HTR-8/SVneo (cell line): ENCODE measurements around the gene DLL3.

Source experiments
- DNase-seq: peaks from one replicate; pipeline ENCODE4 v3.0.0; 2011; ENCODE audit warnings: low spot score, mixed read lengths; ENCODE audit not compliant: insufficient read length
- FAIRE-seq: peaks from 2 replicates; lab custom pipeline; 2011; peaks lifted over from hg19 to GRCh38; lab: Jason Lieb, UNC

The DLL3 gene

DNA sequence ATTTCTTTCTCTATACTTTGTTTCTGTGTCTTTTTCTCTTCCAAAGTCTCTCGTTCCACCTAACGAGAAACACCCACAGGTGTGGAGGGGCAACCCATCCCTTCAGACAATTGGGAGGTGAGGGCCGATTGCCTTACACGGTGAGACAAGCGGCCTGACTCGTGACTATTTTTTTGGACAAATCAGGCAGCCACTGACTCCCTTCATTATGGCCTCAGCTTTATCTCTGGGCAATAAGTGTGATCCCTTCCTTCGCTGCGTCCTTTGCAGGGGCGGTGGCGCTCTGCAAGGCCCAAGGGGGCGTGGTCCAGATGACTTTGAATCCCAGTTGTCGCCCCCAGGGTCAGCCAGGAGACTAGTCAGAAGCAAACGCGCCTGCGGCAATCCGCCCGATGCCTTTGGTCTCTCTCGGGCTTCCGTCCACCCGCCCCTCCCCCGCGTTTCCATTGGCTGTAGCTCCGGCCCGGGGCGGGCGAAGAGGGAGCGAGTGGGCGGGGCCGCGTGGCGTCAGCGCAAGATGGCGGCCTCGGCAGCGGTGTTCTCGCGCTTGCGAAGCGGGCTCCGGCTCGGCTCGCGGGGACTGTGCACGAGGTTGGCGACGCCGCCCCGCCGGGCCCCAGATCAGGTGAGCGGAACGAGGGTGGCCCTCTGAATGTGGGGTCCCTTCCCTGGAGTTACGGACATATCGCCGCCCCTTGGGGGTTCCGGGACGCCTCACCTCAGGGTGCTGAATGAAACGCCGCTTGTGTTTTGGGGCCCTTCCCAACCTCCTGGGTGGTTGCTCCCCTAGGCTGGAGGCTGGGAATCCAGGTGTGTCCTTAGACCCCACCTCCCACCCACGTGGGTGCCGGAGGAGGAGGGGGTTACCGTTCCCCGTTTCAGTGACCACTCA lies 18.2 kb upstream of the DLL3 start, which contains the start of gene TIMM50:
Gene TIMM50 (plus strand): TSS at position 502 of the 892 bp plus-strand sequence. CDS start 16 bp downstream, at position 518.
- DNase-seq (peak; percentile 93), FAIRE-seq (peak; percentile 95)

DNA sequence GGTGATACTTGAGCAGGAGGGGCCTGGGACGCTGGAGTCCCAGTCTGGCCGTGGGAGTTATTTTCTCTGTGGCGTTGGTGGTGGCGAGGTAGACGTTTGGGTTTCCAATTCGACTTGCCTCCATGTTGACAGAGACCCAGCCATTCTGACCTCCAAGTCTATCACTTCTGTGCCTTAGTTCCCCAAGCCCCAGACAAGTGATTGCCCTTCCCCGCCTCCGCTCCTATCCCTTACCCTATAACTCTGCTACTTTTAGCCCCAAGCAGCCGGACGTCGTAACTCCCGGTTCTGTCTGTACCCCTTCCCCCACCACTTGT lies 17.6 kb upstream of the DLL3 start:
- FAIRE-seq (no peak), DNase-seq (no peak)

DNA sequence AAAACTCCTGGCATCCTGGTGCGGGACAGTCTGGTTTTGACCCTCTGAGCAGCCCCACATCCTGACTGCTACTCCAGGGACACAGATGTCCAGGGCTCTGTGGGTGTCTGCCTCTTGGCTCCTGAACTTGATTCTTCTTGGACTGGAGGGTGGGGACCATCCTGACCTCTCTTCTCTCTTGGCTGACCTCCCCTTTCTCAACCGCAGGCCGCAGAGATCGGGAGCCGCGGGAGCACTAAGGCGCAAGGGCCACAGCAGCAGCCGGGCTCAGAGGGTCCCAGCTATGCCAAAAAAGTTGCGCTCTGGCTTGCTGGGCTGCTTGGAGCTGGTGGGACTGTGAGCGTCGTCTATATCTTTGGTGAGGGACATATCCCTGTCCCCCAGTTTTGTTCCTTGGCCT lies 17.1 kb upstream of the DLL3 start:
- no peak for FAIRE-seq

DNA sequence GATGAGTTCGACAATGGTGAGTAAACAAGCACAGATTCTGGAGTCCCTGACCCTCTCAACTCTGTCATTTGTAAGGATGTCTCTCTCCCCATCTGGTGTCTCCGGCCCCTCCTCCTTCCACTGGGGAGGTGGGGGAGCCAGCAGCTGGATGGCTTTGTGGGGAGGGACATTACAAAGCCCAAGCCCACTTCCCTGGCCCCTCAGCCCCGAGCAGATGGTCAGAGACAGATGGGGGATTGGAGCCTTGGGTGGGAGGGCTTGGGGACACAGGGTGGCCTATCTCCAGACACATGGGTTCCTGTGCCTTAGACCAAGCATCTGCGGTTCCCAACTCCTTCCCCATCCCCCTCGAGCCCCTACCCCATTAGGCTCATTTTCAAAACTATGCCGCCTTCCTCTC lies 15.6 kb upstream of the DLL3 start:
- DNase-seq, result no peak
- no peak for FAIRE-seq

More for the DNA sequence above, 17.1 kb upstream of the DLL3 start:
- DNase-seq, result no peak

DNA sequence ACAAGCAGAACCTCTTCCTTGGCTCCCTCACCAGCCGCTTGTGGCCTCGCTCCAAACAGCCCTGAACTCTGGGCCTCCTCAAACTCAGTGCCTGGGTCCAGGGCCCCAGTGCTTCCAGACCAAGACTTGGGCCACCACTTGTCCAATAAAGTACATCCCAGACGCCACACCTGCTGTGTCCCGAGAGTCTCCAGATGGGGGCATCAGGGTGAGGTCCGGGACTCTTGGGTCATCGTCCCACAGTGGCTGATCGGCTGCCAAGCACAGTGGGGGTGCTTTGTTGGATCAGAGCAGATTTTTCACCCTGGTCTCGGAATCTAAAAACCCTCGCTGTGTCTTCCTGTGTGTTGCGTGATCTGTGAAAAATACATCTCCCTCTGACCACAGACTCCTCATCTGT lies 9.0 kb upstream of the DLL3 start:
- FAIRE-seq (no peak), DNase-seq (no peak)

DNA sequence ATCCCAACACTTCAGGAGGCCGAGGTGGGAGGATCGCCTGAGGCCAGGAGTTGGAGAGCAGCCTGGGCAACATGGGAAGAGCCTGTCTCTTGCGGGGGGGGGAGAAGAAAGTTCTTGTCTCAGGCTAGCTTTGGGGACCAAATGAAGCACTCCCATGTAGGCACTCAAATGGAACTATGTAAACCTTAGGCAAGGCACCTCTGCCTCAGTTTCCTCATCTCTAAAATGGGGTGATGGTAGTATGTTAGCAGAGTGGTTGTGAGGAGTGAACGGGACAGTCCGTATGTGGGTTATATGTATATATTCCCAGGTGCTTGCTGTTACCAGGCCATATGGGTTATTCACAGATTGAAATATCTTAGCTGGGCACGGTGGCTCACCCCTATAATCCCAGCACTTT lies 6.5 kb upstream of the DLL3 start:
- no peak for FAIRE-seq
- no peak for DNase-seq

DNA sequence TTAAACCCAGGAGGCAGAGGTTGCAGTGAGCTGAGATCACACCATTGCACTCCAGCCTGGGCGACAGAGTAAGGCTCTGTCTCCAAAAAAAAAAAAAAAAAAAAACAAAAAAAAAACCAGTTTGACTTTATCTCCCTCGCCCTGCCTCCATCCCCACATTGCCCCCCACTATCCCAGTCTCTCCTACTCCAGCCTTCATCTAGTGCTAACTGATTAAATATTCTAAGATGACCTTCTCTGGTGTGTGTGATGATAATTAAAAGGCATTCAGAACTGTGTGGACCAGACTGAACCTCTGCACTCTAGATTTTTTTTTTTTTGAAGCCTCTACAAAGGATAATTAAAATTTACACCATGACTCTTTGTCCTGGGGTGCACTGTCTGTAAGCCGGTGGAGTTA lies 6.0 kb upstream of the DLL3 start:
- no peak for FAIRE-seq
- DNase-seq, result no peak

DNA sequence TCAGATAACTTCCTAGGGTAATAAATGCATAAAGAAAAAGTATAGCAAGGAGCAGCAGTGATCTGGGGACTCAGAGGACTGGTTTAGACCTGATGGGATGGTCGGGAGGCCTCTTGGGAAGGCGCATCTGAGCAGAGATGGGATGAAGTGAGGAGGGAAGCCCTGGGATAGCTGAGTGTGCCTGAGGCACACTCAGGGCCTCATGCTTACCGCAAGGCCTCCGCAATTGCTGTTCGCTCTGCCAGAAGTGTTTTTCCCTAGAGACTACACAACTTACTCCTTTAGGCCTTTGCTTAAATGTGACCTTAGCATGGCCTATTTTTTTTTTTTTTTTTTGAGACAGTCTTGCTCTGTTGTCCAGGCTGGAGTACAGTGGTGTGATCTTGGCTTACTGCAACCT lies 4.1 kb upstream of the DLL3 start:
- no peak for FAIRE-seq

DNA sequence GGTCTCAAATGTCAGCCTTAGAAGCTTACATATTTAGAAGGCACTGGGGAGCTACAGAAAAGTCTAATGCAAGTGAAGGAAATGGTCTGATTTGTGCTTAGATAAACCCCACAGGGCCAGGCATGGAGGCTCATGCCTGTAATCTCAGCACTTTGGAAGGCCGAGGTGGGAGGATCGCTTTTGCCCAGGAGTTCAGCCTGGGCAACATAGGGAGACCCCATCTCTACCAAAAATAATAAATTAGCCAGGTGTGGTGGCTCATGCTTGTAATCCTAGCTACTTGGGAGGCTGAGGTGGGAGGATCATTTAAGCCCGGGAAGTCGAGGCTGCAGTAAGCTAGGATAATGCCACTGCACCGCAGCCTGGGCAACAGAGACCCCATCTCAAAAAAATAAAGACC lies 2.7 kb upstream of the DLL3 start:
- FAIRE-seq, result no peak
- no peak for DNase-seq

More for the DNA sequence above, 4.1 kb upstream of the DLL3 start:
- no peak for DNase-seq

DNA sequence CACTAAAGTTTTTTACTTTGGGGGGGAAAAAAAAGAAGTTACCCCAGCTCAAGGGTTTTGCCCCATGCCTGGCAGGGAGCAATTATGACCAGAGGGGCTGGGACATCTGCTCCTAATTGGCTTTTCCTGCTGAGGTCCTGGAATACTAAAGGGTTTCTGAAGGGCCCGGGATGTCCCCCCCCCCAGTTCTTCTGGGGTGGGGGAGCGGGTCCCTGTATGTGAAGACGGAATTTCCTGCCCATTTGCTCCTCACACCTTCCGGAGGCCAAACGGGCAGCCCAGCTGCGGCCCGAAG lies 1.1 kb upstream of the DLL3 start:
- no peak for DNase-seq
- no peak for FAIRE-seq

DNA sequence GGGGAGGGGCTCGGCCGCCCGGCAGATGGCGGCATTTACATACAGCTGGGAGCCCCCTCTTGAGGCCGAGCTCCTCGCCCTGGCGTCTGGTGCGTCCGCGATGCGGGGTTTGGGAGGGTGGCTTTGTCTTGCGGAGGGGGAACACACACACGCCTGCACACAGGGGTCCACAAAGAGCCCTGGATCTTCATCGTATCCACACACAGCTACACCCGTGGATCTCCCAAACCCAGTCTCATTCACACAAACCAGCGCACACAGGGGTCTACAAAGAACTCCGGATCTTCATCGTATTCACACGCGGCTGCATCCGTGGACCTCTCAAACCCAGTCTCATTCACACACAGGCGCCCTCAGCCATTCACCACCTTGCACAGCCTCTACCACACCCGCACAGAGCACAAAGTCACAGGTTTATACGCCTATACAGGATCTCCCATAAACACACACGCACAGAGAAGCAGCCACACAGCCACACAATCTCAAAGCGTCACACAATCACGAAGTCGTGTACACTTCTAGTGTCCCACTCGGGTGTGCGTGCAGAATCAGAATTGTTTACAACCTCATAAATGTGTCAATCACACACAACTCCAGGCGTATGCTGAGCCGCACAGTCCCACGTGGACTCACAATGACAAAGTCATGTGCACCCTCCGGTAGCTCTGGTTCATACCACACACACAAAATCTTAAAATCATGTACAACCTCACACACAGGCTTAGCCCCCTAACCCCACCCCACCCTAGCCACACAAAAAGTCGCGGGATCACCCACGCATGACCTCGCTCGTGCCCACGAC lies 550 bp upstream of the DLL3 start:
- DNase-seq, result peak; percentile 54
- peak; percentile 80 for FAIRE-seq

DNA sequence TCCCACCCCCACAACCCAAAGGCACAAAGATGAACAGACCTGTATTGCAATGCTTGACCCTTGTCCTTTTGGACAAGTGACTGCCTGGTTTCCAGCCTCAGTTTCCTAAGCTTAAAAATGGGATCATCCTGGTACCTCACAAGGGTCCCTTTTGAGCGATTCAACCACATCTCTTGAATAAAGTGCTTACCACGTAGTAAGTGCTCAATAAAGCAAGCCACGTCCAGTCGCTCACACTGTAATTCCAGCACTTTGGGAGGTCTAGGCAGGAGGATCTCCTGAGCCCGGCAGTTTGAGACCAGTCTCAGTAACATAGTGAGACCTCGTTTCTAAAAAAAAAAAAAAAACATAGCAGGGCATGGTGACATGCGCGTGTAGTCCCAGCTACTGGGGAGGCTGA lies 1.2 kb downstream of the DLL3 start:
- FAIRE-seq, result no peak
- DNase-seq, result no peak

DNA sequence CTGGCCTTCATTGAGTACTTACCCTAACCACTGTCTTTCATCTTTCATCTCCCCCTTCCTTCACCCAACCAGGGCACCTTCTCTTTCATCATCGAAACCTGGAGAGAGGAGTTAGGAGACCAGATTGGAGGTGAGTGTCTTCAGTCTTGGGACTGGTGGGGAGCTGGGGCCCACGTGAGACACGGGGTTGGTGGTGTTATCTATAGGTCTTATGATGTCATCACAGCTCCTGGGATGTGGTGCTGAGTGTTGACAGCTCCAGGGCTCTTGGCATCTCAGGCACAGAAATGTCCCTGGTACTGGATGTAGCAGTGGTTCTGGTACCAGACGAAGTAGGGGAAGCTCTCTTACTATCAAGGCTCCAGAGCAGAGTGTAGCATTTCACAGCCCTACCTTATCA lies 1.8 kb downstream of the DLL3 start:
- FAIRE-seq, result no peak

DNA sequence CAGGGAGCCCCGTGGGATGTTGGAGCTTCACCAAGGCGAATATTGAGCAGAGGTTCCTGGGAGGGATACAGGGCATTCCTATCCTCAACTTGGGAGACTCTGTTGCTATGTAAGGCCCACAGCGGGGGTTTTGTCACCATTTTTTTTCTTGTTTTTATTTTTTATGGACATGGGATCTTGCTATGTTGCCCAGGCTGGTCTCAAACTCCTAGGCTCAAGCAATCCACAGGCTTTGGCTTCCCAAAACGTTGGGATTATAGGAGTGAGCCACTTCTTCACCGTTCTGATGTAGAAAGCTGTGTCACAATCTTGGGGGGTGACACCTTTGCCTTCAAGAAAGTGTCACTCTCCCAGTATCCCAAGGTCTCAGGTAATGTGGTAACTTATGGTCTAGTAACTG lies 2.6 kb downstream of the DLL3 start:
- DNase-seq (no peak), FAIRE-seq (no peak)

More for the DNA sequence above, 1.8 kb downstream of the DLL3 start:
- DNase-seq, result no peak

DNA sequence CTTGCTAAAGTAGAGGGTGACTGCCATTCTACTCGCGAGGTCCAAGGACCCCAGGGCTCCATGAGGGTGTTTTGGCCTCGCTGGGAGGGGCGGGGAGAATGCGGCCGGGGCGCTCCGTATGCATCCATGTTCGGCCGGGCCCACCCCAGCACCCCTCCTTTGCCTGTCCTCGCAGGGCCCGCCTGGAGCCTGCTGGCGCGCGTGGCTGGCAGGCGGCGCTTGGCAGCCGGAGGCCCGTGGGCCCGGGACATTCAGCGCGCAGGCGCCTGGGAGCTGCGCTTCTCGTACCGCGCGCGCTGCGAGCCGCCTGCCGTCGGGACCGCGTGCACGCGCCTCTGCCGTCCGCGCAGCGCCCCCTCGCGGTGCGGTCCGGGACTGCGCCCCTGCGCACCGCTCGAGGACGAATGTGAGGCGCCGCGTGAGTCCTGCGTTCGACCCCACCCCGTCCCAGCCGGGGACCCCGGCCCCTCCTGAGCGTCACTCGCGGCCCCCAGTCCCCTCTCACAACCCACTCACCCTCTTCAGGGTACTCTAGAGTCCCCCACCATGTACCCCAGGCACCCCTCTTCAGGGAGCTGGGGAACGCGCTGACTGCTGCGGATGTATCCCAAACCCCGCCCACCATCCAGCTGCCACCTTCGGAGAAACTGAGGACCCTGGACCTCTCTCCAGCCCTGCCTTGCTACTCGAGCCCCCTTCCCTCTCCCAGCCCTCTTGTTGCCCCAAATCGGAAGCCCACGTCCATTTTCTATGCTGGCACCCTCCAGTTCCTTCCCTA lies 4.1 kb downstream of the DLL3 start:
- FAIRE-seq (no peak), DNase-seq (no peak)

DNA sequence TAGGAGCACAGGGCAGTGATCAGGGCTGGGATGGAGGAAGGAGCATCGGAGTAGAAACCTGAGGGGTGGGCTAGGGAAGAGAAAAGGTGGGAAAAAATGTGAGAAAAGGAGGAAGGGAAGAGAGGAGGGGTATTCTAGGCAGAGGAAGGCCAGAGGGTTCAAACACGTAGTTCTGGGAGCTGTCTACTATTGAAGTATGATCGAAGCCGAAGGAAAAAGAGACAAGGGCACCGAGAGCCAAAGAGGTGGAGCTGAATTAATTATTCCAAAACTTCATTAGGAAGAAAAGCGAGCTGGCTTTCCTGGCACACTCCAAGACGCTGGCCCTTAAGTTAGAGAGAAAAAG lies 7.8 kb downstream of the DLL3 start:
- no peak for FAIRE-seq

DNA sequence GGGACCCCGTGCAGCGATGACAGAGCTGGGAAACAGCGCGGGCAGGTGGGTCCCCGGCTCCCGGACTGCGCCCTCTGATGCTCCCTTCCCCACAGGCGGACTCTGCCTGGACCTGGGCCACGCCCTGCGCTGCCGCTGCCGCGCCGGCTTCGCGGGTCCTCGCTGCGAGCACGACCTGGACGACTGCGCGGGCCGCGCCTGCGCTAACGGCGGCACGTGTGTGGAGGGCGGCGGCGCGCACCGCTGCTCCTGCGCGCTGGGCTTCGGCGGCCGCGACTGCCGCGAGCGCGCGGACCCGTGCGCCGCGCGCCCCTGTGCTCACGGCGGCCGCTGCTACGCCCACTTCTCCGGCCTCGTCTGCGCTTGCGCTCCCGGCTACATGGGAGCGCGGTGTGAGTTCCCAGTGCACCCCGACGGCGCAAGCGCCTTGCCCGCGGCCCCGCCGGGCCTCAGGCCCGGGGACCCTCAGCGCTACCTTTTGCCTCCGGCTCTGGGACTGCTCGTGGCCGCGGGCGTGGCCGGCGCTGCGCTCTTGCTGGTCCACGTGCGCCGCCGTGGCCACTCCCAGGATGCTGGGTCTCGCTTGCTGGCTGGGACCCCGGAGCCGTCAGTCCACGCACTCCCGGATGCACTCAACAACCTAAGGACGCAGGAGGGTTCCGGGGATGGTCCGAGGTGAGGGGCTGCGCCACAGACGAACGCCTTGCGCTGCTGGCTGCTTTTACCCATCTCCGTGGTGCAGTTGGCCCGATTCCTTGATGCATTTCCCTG lies 8.4 kb downstream of the DLL3 start:
- peak; percentile 89 for DNase-seq

More for the DNA sequence above, 7.8 kb downstream of the DLL3 start:
- DNase-seq, result no peak

DNA sequence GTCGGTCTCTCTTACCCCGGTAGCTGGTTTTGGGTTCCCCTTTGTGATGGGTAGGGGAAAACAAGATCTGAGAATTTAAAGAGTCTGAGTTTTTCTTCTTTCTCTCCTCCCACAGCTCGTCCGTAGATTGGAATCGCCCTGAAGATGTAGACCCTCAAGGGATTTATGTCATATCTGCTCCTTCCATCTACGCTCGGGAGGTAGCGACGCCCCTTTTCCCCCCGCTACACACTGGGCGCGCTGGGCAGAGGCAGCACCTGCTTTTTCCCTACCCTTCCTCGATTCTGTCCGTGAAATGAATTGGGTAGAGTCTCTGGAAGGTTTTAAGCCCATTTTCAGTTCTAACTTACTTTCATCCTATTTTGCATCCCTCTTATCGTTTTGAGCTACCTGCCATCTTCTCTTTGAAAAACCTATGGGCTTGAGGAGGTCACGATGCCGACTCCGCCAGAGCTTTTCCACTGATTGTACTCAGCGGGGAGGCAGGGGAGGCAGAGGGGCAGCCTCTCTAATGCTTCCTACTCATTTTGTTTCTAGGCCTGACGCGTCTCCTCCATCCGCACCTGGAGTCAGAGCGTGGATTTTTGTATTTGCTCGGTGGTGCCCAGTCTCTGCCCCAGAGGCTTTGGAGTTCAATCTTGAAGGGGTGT lies 9.1 kb downstream of the DLL3 start:
- FAIRE-seq, result no peak
- DNase-seq, result no peak

More for the DNA sequence above, 8.4 kb downstream of the DLL3 start:
- peak; percentile 96 for FAIRE-seq

DNA sequence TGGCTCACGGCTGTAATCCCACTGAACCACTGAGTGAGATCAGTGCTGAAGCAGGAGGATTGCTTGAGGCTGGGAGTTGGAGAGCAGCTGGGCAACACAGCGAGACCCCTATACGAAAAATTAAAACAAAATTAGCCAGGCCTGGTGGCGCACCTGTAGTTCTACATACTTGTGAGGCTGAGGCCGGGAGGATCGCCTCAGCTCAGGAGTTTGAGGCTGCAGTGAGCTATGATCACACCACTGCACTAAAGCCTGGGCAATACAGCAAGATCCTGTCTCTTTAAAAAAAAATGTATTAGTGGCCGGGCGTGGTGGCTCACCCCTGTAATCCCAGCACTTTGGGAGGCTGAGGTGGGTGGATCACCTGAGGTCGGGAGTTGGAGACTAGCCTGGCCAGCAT lies 9.9 kb downstream of the DLL3 start:
- DNase-seq (no peak), FAIRE-seq (no peak)

DNA sequence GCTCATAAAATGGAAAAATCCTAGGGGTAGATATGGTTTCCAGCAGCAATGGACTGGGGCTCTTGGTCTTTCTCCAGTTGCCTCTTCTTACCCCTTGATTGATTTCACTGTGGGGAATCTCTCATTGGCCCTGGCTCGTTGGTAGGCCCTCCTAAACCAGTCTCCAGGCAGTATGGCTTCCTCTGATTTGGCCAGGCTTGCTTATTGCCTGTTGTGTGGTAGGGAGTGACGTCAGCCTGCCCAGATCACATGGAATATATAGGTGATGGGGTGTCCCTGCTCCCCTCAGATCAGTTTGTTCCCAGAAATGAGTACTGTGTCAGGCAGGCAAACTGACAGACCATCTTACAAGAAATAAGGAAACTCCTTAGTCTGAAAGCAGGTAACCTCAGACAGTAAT lies 10.5 kb downstream of the DLL3 start:
- no peak for DNase-seq
- FAIRE-seq, result no peak
